Measurements from ENCODE around the gene FOXJ3. TPM values are rescaled to one million over a fixed set of nuclear protein-coding genes. Genes with fewer than 3 reads are reported as not detected.

The FOXJ3 gene
- total and polyA plus RNA-seq, 4 donors: 5.3 to 16.8 (median 12.4) TPM

DNA sequence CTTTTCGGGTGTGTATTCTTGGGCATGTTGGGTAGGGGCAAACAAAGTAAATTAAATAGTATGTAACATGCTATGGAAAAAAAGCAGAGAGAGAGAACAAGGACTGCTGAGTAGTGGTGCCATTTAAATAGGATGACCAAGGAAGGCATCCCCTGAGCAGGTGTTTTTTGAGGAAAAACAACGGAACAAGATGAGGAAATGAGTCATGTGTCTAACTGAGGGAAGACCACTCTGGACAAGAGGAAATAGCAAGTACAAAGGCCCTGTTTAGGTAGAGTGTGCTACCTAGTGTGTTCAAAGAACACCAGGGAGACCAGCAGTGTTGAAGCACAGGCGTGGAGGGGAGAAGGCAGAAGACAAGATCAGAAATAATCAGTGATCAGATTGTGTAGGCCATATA, 150.4 kb downstream of the FOXJ3 start:
- H3K27me3 ChIP-seq (ENCODE audit: control insufficient read depth in 4 of 4, insufficient read depth in 4 of 4, low read length in 3 of 4): no peaks in the 10 kb centered on the region
- DNase-seq (ENCODE audit: low spot score): no peak
- whole genome bisulfite sequencing: 94% methylated on average over 3 of the region's 3 CpGs
- H3K27ac ChIP-seq (ENCODE audit: low read depth in 1 of 2, low read length in 2 of 2): no peak overlapping the region
- TF ChIP-seq GABPA (IDR thresholded peaks at IDR 0.05 in 1 of 2, conservative IDR thresholded peaks at IDR 0.05 in 1 of 2) (no peak), YY1 (IDR thresholded peaks at IDR 0.05) (no peak), FOXA1 (IDR thresholded peaks at IDR 0.05) (no peak), TAF1 (conservative IDR thresholded peaks at IDR 0.05) (no peak), HNF4G (IDR thresholded peaks at IDR 0.05) (no peak), HNF4A (conservative IDR thresholded peaks at IDR 0.05) (no peak), EGR1 (IDR thresholded peaks at IDR 0.05; ENCODE audit: low read depth in 2 of 2) (no peak), JUND (IDR thresholded peaks at IDR 0.05) (no peak), SP1 (IDR thresholded peaks at IDR 0.05) (no peak), RXRA (IDR thresholded peaks at IDR 0.05) (no peak), NR2F2 (IDR thresholded peaks at IDR 0.05) (no peak)
- TF ChIP-seq, protein P1, sequence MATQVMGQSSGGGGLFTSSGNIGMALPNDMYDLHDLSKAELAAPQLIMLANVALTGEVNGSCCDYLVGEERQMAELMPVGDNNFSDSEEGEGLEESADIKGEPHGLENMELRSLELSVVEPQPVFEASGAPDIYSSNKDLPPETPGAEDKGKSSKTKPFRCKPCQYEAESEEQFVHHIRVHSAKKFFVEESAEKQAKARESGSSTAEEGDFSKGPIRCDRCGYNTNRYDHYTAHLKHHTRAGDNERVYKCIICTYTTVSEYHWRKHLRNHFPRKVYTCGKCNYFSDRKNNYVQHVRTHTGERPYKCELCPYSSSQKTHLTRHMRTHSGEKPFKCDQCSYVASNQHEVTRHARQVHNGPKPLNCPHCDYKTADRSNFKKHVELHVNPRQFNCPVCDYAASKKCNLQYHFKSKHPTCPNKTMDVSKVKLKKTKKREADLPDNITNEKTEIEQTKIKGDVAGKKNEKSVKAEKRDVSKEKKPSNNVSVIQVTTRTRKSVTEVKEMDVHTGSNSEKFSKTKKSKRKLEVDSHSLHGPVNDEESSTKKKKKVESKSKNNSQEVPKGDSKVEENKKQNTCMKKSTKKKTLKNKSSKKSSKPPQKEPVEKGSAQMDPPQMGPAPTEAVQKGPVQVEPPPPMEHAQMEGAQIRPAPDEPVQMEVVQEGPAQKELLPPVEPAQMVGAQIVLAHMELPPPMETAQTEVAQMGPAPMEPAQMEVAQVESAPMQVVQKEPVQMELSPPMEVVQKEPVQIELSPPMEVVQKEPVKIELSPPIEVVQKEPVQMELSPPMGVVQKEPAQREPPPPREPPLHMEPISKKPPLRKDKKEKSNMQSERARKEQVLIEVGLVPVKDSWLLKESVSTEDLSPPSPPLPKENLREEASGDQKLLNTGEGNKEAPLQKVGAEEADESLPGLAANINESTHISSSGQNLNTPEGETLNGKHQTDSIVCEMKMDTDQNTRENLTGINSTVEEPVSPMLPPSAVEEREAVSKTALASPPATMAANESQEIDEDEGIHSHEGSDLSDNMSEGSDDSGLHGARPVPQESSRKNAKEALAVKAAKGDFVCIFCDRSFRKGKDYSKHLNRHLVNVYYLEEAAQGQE (IDR thresholded peaks at IDR 0.05): no peak
- TF ChIP-seq, protein P2, sequence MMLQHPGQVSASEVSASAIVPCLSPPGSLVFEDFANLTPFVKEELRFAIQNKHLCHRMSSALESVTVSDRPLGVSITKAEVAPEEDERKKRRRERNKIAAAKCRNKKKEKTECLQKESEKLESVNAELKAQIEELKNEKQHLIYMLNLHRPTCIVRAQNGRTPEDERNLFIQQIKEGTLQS (IDR thresholded peaks at IDR 0.05): no peak
- TF ChIP-seq, protein P3, sequence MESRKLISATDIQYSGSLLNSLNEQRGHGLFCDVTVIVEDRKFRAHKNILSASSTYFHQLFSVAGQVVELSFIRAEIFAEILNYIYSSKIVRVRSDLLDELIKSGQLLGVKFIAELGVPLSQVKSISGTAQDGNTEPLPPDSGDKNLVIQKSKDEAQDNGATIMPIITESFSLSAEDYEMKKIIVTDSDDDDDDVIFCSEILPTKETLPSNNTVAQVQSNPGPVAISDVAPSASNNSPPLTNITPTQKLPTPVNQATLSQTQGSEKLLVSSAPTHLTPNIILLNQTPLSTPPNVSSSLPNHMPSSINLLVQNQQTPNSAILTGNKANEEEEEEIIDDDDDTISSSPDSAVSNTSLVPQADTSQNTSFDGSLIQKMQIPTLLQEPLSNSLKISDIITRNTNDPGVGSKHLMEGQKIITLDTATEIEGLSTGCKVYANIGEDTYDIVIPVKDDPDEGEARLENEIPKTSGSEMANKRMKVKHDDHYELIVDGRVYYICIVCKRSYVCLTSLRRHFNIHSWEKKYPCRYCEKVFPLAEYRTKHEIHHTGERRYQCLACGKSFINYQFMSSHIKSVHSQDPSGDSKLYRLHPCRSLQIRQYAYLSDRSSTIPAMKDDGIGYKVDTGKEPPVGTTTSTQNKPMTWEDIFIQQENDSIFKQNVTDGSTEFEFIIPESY (IDR thresholded peaks at IDR 0.05): no peak
- TF ChIP-seq, protein P4, sequence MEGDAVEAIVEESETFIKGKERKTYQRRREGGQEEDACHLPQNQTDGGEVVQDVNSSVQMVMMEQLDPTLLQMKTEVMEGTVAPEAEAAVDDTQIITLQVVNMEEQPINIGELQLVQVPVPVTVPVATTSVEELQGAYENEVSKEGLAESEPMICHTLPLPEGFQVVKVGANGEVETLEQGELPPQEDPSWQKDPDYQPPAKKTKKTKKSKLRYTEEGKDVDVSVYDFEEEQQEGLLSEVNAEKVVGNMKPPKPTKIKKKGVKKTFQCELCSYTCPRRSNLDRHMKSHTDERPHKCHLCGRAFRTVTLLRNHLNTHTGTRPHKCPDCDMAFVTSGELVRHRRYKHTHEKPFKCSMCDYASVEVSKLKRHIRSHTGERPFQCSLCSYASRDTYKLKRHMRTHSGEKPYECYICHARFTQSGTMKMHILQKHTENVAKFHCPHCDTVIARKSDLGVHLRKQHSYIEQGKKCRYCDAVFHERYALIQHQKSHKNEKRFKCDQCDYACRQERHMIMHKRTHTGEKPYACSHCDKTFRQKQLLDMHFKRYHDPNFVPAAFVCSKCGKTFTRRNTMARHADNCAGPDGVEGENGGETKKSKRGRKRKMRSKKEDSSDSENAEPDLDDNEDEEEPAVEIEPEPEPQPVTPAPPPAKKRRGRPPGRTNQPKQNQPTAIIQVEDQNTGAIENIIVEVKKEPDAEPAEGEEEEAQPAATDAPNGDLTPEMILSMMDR (IDR thresholded peaks at IDR 0.05; ENCODE audit: low read depth, low read length, missing input control): no peak
- TF ChIP-seq, protein P5, sequence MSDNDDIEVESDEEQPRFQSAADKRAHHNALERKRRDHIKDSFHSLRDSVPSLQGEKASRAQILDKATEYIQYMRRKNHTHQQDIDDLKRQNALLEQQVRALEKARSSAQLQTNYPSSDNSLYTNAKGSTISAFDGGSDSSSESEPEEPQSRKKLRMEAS (IDR thresholded peaks at IDR 0.05): no peak
- H3K9me3 ChIP-seq (ENCODE audit: control insufficient read depth in 4 of 4, low read length in 3 of 4): no peaks in the 10 kb centered on the region
- H3K36me3 ChIP-seq (ENCODE audit: control insufficient read depth in 4 of 4, insufficient read depth in 3 of 4, low read depth in 1 of 4, low read length in 3 of 4): peaks cover 6 to 21% (median 14%) of the 10 kb centered on the region in 4 donors
- peaks cover 0 to 9% (median 4%) of the 10 kb centered on the region in 4 donors for H3K4me1 ChIP-seq (ENCODE audit: control insufficient read depth in 4 of 4, insufficient read depth in 4 of 4, low read length in 3 of 4)
- H3K4me3 ChIP-seq (ENCODE audit: low read depth in 1 of 3, low read length in 3 of 3): no peak overlapping the region
- H3K9ac ChIP-seq (ENCODE audit: low read depth in 1 of 2, low read length in 2 of 2): no peak overlapping the region

DNA sequence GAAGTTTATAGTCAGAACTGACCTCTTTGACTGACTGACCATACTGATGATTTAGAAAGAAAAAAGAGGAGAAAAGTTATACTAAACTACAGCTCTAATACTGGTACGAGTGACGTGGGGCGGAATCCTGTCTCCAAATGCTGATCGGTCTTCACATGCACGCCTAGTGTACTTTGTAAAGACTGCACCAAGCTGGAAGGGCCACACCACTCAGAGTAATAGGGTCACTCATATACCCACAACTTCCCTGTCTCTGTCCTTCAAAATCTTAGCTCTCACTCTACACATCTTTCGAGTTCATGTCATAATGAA, 151.1 kb downstream of the FOXJ3 start:
- DNase-seq (ENCODE audit: low spot score): no peak
- WGBS: 94% methylated on average over 6 of the region's 6 CpGs
- Histone ChIP-seq H3K9ac (ENCODE audit: low read depth in 1 of 2, low read length in 2 of 2) (no peak overlapping the region), H3K27ac (ENCODE audit: low read depth in 1 of 2, low read length in 2 of 2) (no peak overlapping the region), H3K36me3 (ENCODE audit: control insufficient read depth in 4 of 4, insufficient read depth in 3 of 4, low read depth in 1 of 4, low read length in 3 of 4) (peaks cover 6 to 19% (median 15%) of the 10 kb centered on the region in 4 donors), H3K9me3 (ENCODE audit: control insufficient read depth in 4 of 4, low read length in 3 of 4) (no peaks in the 10 kb centered on the region), H3K4me3 (ENCODE audit: low read depth in 1 of 3, low read length in 3 of 3) (no peak overlapping the region), H3K27me3 (ENCODE audit: control insufficient read depth in 4 of 4, insufficient read depth in 4 of 4, low read length in 3 of 4) (no peaks in the 10 kb centered on the region), H3K4me1 (ENCODE audit: control insufficient read depth in 4 of 4, insufficient read depth in 4 of 4, low read length in 3 of 4) (peaks cover 0 to 12% (median 8%) of the 10 kb centered on the region in 4 donors)
- TF ChIP-seq, protein P4 (IDR thresholded peaks at IDR 0.05; ENCODE audit: low read depth, low read length, missing input control): no peak
- TF ChIP-seq TAF1 (conservative IDR thresholded peaks at IDR 0.05) (no peak), NR2F2 (IDR thresholded peaks at IDR 0.05) (no peak), YY1 (IDR thresholded peaks at IDR 0.05) (no peak), RAD21 (IDR thresholded peaks at IDR 0.05) (no peak), FOXA2 (IDR thresholded peaks at IDR 0.05) (no peak), HNF4A (conservative IDR thresholded peaks at IDR 0.05) (no peak), SP1 (IDR thresholded peaks at IDR 0.05) (no peak), RXRA (IDR thresholded peaks at IDR 0.05) (no peak)
- TF ChIP-seq, protein P2 (IDR thresholded peaks at IDR 0.05): no peak
- TF ChIP-seq, protein P5 (IDR thresholded peaks at IDR 0.05): no peak
- TF ChIP-seq, protein P3 (IDR thresholded peaks at IDR 0.05): no peak
